Activated T-cell treated with anti-CD3 and anti-CD28 coated beads for 1 hour (primary cell): Measurements from ENCODE around the gene COL25A1.

ENCODE experiments used
- DNase-seq: peaks from one replicate; pipeline ENCODE4 v3.0.0-alpha.2; 2020; ENCODE audit warnings: low read depth

The COL25A1 gene

GRCh38 chr4:109302361-109303139 is at the start of gene COL25A1:
Gene COL25A1 (minus strand): TSS chr4:109302658.
- DNase-seq = peak; percentile 9

GRCh38 chr4:109350121-109350520 is 47.7 kb upstream of the COL25A1 start:
- DNase-seq = no peak

DNA sequence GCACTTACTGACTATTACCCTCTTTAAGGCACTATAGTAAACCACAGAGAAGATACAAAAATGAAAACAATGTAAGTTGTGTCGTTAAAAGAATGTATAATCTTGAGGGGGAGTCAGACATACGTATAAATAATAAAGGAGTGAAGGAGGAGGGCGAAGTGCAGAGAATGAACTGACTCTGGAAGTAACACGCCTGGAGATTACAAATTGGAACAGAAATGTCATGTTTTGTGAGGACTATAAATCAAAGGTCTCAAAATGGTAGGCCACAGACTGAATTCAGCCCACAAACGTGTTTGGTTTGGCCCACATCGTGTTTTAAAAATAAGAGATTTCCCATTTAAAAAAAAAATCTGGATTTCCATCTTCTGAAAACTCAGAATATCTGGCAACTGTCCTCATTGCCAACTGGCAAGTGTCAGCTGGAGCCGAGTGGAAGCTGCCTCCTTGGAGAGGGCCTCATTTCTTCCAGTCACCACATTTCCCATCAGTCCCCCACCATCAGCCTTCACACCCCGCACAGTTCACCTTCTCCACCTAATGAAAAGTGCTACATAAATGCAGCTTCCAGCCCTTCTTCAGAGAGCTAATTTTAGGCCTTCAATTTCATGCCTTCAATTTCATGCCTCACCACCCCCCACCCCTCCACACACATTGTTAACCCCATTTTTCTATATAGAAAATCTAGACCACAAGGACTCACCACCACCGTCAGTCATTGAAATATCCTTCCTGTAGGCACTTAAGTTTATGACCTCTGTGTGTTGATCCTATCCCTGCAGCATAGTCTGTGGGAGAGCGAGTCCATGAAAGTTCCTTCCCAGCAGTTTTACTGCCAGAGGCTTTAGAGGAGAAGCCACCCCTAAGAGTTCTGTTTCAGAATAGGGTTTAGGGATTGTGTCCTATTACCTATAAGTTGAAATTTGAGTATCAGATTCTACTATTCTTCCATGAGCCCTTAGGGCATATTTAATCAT is 32.0 kb upstream of the COL25A1 start:
- DNase-seq = no peak

DNA sequence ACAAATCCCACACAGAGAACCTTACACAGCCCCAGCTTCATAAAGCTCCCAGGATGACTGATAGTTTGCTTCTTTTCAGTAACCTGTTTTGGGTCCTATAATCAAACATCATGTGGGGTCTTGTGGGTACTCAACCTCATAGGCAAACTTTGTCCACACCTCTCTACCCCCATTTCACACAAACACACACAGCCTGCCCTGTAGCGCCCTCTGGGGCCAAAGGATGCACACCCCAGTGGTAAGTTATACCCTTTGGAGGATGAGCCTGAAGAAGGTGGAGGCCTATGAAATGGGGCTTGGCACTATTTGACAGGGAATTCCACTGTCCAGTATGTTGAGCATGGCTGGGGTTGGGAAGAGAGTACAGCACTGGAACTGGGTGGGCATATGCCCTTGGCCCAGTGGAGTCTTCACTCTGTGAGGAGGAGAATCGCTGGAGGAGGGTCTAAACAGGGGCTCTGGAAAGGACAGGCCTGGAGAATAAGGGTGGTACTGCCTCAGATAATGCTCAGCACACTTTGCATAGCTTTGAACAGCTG is 30.5 kb upstream of the COL25A1 start:
- no peak for DNase-seq

GRCh38 chr4:109327641-109328040 is 25.2 kb upstream of the COL25A1 start:
- no peak for DNase-seq

GRCh38 chr4:109325698-109326097 is 23.2 kb upstream of the COL25A1 start:
- DNase-seq = no peak

DNA sequence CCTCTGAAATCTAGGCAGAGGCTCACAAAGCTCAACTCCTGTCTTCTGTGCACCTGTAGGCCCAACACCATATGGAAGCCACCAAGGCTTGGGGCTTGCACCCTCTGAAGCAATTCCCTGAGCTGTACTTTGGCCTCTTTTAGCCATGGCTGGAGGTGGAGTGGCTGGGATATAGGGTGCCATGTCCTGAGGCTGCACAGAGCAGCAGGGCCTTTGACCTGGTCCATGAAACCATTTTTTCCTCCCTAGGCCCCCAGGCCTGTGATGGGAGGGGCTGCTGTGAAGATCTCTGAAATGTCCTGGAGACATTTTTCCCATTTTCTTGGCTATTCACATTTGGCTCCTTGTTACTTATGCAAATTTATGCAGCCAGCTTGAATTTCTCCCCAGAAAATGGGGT is 20.9 kb upstream of the COL25A1 start:
- DNase-seq = no peak

DNA sequence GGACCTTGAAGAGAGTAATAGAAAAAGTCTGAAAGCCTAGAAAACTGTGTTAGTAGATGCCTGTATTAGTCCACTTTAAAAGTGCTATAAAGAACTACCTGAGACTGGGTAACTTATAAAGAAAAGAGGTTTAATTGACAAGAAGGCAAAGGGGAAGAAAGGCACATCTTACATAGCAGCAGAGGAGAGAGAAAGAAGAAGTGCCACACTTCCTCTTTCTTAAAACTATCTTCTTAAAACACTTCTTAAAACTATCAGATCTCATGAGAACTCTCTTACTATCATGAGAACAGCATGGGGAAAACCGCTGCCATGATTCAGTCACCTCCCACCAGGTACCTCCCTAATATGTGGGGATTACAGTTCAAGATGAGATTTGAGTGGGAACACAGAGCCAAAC is 18.8 kb upstream of the COL25A1 start:
- DNase-seq = no peak

DNA sequence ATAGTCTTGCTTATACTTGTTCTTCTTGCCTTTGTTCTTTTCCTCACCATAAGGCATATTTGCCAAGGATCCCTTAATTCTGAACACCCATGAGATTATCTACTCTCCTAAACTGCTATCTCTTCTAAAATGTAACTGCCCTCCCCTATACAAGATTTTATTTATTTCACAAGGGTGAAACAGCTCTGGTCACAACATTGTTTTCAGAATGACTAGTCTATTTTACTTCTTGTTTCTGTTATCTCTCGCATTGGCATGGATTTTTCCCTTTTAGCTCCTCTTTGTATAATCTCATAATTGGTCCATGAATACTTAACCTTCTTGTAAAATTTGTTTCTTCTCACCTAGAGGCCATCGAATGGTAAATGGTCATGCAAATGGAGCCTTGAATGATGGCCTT is 17.2 kb upstream of the COL25A1 start:
- DNase-seq = no peak

DNA sequence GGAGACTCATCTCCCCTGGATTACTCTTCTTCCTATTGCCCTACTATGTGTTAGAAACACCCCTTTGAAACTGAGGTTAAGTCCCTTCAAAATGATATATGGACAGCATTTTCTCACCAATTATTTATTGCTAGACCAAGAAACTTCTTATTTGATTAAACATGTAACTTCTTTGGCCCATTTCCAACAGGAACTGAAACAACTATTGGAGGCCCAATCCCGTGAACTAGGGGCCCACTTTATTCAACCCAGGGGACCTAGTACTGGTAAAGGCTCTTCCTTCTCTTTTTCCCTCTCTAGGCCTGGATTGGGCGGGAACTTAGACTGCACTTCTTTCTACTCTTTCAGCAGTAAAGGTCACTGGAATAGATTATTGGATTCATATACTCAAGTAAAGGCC is 16.7 kb upstream of the COL25A1 start:
- DNase-seq = no peak

GRCh38 chr4:109315818-109316217 is 13.4 kb upstream of the COL25A1 start:
- no peak for DNase-seq

- no peak for DNase-seq
Observed at GRCh38 chr4:109315341-109315740, 12.9 kb upstream of the COL25A1 start.

DNA sequence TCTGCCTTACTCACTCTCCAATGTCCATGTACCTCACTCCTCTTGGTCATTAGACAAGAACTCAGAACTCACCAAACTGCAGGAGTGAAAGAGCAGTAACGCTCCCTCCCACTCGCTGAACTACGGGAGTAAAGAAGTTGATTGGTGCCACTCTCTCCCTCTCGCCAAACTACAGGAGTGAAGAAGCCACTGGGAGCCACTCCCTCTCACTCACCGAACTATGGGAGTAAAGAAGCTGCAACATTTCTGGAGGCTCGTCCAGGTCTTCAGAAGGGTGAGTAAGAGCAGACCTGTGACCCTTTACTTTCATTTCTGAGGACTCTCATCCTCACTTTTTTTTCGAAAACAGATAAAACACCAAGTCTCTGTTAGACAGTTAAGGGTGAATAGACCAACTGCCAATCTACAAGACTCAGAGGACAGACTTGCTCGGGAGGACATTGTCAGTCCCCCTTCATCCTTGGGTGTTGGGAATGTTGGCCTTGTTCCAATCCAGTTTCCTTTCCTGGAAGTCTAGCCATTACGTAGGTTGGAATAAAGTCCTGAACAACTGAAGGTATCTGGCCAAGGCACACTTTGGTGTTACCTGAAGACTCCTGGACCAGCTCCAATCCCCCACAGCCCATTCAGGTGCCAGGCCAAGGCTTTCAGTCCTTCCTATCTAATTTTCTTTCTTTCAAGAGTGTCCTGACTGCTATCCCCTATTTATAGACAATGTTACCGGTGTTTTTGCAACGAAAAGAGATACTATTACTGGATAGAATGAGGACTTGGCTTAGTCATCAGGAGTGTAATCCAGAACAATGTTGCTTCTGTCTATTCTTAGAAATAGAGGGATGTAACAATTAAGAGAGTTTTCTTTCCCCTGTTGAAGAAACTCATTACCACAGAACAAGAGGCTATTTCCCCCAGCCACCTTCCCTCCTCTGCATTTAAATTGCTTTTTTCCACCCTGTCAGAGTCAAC is 11.0 kb upstream of the COL25A1 start:
- no peak for DNase-seq

DNA sequence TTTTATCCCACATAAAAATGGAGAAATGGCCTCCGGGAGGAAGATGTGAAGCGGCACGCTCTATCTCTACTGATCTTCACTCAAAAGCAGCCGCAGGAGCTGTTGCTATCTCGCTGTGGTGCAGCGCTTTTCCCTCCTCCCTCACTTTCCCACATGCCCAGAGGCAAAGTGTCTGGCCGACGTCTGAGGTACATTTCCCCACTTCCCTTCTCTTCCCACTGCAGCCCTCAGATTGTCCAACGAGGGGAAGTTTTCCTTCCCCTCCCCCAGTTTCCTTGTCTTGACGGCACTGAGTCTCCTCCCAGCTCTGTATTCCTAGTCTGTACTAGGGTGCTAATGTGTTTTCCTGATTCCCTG is 660 bp upstream of the COL25A1 start:
- DNase-seq = no peak

DNA sequence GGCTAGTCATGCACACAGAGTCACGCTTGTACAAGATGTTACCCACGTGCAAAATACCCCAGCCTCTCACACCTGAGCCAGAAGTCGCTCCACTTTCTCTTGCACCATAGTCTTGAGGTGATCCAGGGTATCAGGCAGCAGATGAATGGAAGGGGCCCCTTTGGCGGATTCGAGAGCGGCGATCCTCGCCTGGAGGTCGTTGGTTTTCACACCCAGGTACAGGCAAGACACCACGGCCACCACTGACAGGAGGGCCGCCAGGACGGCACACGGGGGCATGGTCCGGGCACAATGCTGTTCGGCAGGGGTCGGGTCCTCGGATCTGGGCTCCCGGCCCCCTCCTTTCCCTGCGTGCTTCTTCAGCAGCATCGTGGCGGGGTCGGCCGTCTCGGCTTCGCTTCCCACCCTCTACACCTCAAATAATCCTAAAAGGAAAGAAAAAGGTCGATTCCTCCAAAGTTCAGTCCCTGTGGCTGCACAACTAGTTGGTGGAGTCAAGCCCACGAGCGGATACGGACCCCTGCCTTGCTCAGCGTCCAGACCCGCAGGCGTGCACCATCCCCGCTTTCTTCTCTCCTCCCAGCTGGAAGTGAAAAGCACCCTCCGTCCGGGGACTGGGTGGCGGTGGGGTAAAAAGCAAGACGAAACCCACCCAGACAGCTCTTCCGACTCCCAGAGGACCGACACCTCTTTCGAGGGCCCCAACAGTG is 652 bp downstream of the COL25A1 start:
- DNase-seq = no peak

DNA sequence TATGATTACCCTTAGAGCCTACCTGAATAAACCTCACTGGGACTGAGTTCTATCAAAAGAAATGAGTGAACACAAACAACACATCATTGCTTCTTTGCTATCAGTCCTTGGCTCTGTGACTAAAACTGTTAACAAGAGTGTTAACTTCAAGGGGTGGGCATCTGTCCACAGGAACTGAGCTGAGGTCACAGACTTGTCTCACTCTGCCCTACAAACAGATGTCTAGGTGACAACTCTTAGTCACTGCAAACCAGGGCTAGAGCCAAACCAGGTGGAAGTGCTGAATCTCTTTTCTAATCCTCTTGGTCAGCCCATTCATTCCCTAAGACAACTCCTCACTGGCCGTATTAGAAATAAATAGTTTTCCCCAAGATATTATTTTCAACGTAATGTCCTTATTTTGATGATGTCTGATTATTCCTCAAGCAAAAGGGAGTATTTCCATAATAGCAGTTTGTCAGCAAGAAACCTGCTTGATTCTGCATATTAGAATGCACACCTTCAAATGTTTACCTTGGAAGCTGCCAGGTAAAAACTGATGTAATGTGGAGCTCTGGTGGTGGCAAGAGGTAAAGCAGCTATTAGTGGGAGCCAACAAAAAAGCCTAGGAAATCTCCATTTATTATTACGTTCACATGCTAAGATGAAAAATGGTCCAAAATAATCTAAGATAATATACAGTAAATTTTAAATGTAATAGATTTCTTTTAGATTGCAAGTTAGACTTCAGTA is 4.0 kb downstream of the COL25A1 start:
- no peak for DNase-seq

GRCh38 chr4:109296527-109296926 is 5.9 kb downstream of the COL25A1 start:
- no peak for DNase-seq

- DNase-seq = no peak
Observed at GRCh38 chr4:109295081-109295480, 7.4 kb downstream of the COL25A1 start.

- DNase-seq = no peak
Observed at GRCh38 chr4:109294468-109295020, 7.9 kb downstream of the COL25A1 start.

DNA sequence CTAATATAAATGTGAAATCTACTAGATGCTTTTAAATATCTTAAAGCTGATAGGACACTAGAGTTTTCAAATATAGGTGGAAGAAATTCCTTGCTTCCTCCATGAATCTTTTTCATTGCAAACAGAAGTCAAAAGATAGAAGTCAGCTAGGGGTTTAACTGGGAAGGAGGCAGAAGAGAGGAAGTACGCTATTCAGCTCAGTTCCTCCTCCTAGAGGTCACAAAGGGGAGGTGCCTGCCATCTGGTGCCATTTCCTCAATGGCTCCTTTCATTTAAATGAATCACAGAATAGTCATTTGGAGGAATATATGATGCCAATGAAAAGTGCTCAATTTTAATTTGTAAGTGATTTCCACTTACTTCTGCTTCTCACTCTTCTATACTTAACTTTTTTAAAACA is 8.5 kb downstream of the COL25A1 start:
- no peak for DNase-seq
